DND-41 (cell line): ENCODE measurements around the gene PARD6G.

Source experiments
- ATAC-seq: fragments of 200-7000 bp; cut with Tn5 transposase; 3 replicates; pipeline ENCODE4 v1.9.1; 2021; ENCODE audit warnings: low read depth; ENCODE audit not compliant: insufficient read depth
- DNase-seq: peaks from one replicate; pipeline ENCODE4 v3.0.0-alpha.2; 2020
- H2AFZ ChIP-seq: 2 replicates; pipeline ENCODE4 v1.6.0; 2012; ENCODE audit warnings: low read depth, low read length
- H3K27ac ChIP-seq: 2 replicates; pipeline ENCODE4 v1.5.1; 2012; ENCODE audit warnings: low read length, inconsistent platforms
- H3K27me3 ChIP-seq: fragments of 200-600 bp; sonication (generic); 2 replicates; pipeline ENCODE4 v1.6.0; 2012; ENCODE audit warnings: low read length, mild to moderate bottlenecking, inconsistent platforms; ENCODE audit not compliant: insufficient read depth, poor library complexity
- H3K36me3 ChIP-seq: 2 replicates; pipeline ENCODE4 v1.5.1; 2012; ENCODE audit warnings: low read length, inconsistent platforms; ENCODE audit not compliant: insufficient read depth
- H3K4me1 ChIP-seq: 2 replicates; pipeline ENCODE4 v1.5.1; 2012; ENCODE audit warnings: mild to moderate bottlenecking, low read length; ENCODE audit not compliant: insufficient read depth
- H3K4me2 ChIP-seq: 2 replicates; pipeline ENCODE4 v1.6.0; 2012; ENCODE audit warnings: mild to moderate bottlenecking, moderate library complexity, low read length, inconsistent platforms; ENCODE audit not compliant: insufficient read depth
- H3K4me3 ChIP-seq, 2 experiments: fragments of 200-600 bp in 1 of 2; shearing (Covaris generic) in 1 of 2; 2 replicates each; pipeline ENCODE4 v1.5.1; 2012 to 2016; ENCODE audit warnings: inconsistent platforms in 2 of 2, low read length in 2 of 2, mild to moderate bottlenecking in 2 of 2, low read depth in 1 of 2, moderate library complexity in 1 of 2
- H3K79me2 ChIP-seq: 2 replicates; pipeline ENCODE4 v1.6.0; 2012; ENCODE audit warnings: low read length, inconsistent platforms; ENCODE audit not compliant: insufficient read depth
- H3K9ac ChIP-seq: 2 replicates; pipeline ENCODE4 v1.6.0; 2012; ENCODE audit warnings: low read depth, mild to moderate bottlenecking, inconsistent platforms, low read length, moderate library complexity
- H3K9me3 ChIP-seq: 2 replicates; pipeline ENCODE4 v1.5.1; 2012; ENCODE audit warnings: low read length, moderate library complexity, mild to moderate bottlenecking, inconsistent platforms; ENCODE audit not compliant: insufficient read depth, severe bottlenecking
- H4K20me1 ChIP-seq: 2 replicates; pipeline ENCODE4 v1.6.0; 2012; ENCODE audit warnings: low read length; ENCODE audit not compliant: insufficient read depth
- EZH2 ChIP-seq: IDR thresholded peaks from 3 replicates; pipeline ENCODE4 v1.6.1; 2012; ENCODE audit warnings: borderline replicate concordance, low read depth, mild to moderate bottlenecking, moderate library complexity, low read length, inconsistent platforms; ENCODE audit not compliant: severe bottlenecking
- TF ChIP-seq, protein P1 (sequence below): IDR thresholded peaks from 2 replicates; pipeline ENCODE4 v1.5.1; 2012; ENCODE audit warnings: borderline replicate concordance, low read length, moderate library complexity, mild to moderate bottlenecking; ENCODE audit not compliant: poor library complexity, severe bottlenecking; ENCODE audit errors: extremely low read depth

PARD6G gene

DNA sequence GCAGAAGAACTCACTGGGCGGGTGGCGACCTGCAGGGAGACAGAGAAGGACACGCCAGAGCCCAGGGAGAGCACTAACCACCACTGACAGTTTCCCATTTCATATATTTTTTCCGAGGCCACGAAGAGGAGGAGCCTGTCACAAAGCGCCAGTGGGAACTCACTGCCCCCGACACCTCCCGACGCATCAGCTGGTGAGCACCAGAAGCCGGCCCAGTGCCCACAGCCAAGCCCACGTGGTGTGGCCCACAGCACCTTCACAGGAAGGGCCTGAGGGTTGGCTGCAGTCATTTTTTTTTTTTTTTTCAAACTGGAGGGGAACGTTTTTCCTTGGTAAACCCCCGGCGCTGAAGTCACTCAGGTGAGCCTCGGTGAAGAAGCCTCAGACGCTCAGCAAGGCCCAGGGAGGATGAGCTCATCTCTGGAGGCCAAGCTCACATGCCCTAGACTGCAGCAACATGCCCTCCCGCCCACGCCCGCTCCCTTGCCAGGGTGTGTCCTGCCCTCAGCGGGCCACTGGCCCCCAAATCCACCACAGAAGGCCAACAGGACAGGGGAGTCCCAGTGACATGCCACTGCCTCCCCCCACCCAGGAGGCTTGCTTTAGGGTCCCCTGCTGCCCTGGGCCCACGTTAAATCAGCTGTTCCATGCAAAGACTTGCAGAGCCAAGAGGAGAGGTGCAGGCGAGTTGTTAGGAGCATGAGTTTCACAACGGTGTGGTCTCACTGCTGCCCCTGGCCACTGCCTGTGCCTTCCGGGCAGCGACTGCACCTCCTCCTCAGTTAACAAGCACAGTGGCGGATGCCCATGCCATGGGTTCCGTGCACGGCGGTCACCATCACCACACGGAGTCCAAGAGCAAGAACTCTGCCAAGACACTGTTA is 68.1 kb downstream of the PARD6G start:
- TF ChIP-seq, protein P1, sequence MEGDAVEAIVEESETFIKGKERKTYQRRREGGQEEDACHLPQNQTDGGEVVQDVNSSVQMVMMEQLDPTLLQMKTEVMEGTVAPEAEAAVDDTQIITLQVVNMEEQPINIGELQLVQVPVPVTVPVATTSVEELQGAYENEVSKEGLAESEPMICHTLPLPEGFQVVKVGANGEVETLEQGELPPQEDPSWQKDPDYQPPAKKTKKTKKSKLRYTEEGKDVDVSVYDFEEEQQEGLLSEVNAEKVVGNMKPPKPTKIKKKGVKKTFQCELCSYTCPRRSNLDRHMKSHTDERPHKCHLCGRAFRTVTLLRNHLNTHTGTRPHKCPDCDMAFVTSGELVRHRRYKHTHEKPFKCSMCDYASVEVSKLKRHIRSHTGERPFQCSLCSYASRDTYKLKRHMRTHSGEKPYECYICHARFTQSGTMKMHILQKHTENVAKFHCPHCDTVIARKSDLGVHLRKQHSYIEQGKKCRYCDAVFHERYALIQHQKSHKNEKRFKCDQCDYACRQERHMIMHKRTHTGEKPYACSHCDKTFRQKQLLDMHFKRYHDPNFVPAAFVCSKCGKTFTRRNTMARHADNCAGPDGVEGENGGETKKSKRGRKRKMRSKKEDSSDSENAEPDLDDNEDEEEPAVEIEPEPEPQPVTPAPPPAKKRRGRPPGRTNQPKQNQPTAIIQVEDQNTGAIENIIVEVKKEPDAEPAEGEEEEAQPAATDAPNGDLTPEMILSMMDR, result no peak
- no peaks in the 10 kb centered on the region for H3K36me3 ChIP-seq
- ATAC-seq, result no peak
- H4K20me1 ChIP-seq, result peaks cover 12% of the 10 kb centered on the region
- no peaks in the 10 kb centered on the region for H3K79me2 ChIP-seq
- H3K9ac ChIP-seq, result no peak overlapping the region
- no peaks in the 10 kb centered on the region for H3K9me3 ChIP-seq
- DNase-seq, result no peak
- no peaks in the 10 kb centered on the region for H3K27me3 ChIP-seq
- no peak overlapping the region for H3K27ac ChIP-seq
- H3K4me1 ChIP-seq, result peaks cover 37% of the 10 kb centered on the region
- no peak overlapping the region for H3K4me3 ChIP-seq
- H2AFZ ChIP-seq, result no peak overlapping the region
- no peak overlapping the region for H3K4me2 ChIP-seq

DNA sequence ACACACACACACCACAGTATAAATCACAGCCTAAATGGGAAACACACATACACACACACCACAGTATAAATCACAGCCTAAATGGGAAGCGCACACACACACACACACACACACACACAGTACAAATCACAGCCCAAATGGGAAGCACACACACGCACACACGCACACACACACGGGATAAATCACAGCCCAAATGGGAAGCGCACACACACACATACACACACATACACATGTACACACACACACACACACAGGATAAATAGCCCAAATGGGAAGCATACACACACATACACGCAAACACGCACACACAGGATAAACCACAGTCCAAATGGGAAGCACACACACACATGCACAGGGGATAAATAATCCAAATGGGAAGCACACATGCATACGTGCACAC is 70.2 kb downstream of the PARD6G start:
- H2AFZ ChIP-seq, result no peak overlapping the region
- H3K79me2 ChIP-seq, result no peaks in the 10 kb centered on the region
- no peaks in the 10 kb centered on the region for H3K27me3 ChIP-seq
- ATAC-seq (no peak), DNase-seq (no peak)
- H3K27ac ChIP-seq, result no peak overlapping the region
- H3K36me3 ChIP-seq, result no peaks in the 10 kb centered on the region
- no peak overlapping the region for H3K4me3 ChIP-seq
- peaks cover 8% of the 10 kb centered on the region for H4K20me1 ChIP-seq
- peaks cover 42% of the 10 kb centered on the region for H3K4me1 ChIP-seq
- H3K9ac ChIP-seq, result no peak overlapping the region
- TF ChIP-seq, protein P1, result no peak
- no peak for TF ChIP-seq EZH2
- H3K4me2 ChIP-seq, result no peak overlapping the region
- no peaks in the 10 kb centered on the region for H3K9me3 ChIP-seq

DNA sequence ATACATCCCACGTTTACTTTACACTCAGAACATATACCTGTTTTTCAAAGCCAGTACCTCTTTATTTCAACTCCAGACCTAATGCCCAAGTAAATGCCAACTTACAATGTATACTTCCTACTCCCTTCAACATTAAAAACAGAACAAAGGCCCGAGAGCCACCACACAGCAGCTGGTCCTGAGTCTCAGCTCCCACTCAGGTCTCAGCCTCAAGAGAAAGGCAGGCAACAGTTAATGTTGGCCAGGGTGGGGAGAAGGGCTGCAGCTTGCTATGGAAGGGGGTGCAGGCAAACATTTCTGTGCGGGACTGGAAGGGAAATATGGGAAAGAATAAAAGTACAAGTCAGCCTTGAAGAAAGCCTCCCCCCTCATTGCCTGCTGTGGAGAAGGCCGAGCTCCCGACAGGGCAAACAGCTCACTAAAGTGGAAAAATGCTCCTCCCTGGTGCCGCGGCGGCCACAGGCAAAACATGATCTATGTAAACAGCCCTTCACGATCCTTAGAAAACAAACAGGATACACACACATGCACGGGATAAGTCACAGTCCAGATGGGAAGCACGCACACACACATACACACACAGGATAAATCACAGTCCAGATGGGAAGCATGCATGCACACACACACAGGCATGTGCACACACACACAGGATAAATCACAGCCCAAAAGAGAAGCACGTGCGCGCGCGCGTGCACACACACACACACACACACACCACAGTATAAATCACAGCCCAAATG is 70.8 kb downstream of the PARD6G start:
- Histone ChIP-seq H2AFZ (no peak overlapping the region), H4K20me1 (peaks cover 6% of the 10 kb centered on the region), H3K9ac (peak overlapping the region; percentile 35; the same call in 1 of the 2 replicates), H3K9me3 (no peaks in the 10 kb centered on the region), H3K27me3 (no peaks in the 10 kb centered on the region), H3K79me2 (no peaks in the 10 kb centered on the region), H3K4me3 (no peak overlapping the region), H3K4me1 (peaks cover 35% of the 10 kb centered on the region), H3K4me2 (no peak overlapping the region), H3K27ac (peak overlapping the region; percentile 57; the same call in 1 of the 2 replicates), H3K36me3 (no peaks in the 10 kb centered on the region)
- no peak for DNase-seq
- TF ChIP-seq EZH2, result no peak
- TF ChIP-seq, protein P1, result no peak
- no peak for ATAC-seq
